OCI-LY3 (cell line): ENCODE measurements around the gene CNN2.

ENCODE experiments used
- EZH2phosphoT487 ChIP-seq: fragments of 200-600 bp; shearing (Covaris generic); IDR thresholded peaks from 2 replicates; pipeline ENCODE4 v1.6.1; 2018; ENCODE audit warnings: antibody characterized with exemption, mixed run types, low read depth
- TF ChIP-seq, protein P1 (sequence below): fragments of 200-600, 300-600 bp; sonication (generic); IDR thresholded peaks from 2 replicates; pipeline ENCODE4 v1.5.1; 2014; ENCODE audit warnings: antibody characterized with exemption, low read length, low read depth

DNA sequence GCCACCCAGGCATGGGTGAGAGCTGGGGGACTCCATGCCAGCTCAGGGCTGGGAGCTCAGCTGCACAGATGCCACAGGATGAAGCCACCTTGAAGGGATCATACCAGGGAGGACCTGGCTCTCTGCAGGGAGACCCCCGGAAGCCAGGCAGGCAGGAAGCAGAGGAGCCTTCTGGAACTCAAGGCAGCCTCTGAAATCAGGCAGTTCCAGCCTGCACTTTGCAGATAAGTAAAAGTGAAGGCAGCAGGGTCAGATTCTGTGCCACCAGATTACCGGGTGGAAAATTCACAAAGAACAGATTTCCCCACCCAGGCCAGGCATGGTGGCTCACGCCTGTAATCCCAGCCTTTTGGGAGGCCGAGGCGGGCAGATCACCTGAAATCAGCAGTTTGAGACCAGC is 8.0 kb upstream of the CNN2 start:
- TF ChIP-seq, protein P1, sequence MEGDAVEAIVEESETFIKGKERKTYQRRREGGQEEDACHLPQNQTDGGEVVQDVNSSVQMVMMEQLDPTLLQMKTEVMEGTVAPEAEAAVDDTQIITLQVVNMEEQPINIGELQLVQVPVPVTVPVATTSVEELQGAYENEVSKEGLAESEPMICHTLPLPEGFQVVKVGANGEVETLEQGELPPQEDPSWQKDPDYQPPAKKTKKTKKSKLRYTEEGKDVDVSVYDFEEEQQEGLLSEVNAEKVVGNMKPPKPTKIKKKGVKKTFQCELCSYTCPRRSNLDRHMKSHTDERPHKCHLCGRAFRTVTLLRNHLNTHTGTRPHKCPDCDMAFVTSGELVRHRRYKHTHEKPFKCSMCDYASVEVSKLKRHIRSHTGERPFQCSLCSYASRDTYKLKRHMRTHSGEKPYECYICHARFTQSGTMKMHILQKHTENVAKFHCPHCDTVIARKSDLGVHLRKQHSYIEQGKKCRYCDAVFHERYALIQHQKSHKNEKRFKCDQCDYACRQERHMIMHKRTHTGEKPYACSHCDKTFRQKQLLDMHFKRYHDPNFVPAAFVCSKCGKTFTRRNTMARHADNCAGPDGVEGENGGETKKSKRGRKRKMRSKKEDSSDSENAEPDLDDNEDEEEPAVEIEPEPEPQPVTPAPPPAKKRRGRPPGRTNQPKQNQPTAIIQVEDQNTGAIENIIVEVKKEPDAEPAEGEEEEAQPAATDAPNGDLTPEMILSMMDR, result no peak
- no peak for TF ChIP-seq EZH2phosphoT487
